HS-27A (cell line): ENCODE data around the gene RHOF.

Experiments
- DNase-seq: peaks from one replicate; pipeline ENCODE4 v3.0.0-alpha.2; 2012; ENCODE audit warnings: low read depth, missing footprints

The RHOF gene

DNA sequence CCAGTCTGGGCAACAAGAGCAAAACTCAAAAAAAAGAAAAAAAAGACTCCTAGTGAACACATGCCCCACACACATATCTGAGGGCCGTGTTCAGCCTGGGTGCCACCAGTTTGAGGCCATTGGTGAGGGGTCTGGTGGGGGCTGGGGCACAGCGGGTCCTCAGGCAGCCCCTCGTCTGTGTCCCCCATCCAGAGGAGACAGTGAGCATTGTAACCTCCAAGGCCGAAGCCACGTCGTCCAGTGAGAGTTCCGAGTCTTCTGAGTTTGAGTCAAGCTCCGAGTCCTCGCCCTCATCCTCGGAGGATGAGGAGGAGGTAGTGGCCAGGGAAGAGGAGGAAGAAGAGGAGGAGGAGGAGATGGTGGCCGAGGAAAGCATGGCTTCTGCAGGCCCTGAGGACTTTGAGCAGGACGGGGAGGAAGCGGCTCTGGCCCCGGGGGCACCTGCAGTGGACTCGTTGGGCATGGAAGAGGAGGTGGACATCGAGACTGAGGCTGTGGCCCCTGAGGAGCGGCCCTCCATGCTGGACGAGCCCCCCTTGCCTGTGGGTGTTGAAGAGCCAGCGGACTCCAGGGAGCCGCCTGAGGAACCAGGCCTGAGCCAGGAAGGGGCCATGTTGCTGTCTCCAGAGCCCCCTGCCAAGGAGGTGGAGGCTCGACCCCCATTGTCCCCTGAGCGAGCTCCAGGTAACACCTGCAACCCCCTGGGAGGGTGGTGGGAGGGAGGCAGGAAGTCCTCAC, 25.9 kb upstream of the RHOF start:
- DNase-seq = no peak

DNA sequence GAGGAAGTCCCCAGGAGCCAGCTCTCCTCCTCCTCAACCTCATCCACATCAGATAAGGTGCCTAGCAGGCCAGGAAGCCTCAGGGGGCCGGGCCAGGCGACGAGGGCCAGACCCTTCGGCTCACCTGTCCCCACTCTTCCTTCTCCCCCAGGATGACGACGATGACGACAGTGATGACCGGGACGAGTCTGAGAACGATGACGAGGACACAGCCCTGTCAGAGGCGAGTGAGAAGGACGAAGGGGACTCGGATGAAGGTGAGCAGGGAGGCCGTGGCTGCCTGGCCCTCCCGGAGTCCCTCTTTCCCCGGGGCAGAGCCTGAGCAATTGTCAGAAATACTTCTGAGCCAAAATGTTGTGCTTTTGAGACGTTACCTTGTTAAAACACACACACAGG, 24.2 kb upstream of the RHOF start:
- no peak for DNase-seq

- DNase-seq = no peak
Measured at GRCh38 chr12:121816925-121817647, 23.6 kb upstream of the RHOF start.

GRCh38 chr12:121815263-121815662, 21.8 kb upstream of the RHOF start:
- DNase-seq = no peak

DNA sequence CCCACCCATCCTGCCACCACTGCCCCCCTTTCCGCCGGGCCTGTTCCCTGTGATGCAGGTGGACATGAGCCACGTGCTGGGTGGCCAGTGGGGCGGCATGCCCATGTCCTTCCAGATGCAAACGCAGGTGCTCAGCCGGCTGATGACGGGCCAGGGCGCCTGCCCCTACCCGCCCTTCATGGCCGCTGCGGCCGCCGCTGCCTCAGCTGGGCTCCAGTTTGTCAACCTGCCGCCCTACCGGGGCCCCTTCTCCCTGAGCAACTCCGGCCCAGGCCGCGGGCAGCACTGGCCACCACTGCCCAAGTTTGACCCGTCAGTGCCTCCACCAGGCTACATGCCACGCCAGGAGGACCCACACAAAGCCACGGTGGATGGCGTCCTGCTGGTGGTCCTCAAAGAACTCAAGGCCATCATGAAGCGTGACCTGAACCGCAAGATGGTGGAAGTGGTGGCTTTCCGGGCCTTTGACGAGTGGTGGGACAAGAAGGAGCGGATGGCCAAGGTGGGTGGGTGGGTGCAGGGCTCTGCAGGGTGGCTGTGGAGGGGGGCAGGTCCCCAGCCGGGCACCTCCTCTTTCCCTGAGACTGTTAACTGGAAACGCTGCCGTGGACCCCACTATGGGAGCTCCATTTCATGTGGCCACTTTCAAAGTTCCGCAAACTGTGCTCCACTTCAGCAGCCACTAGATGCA, 21.1 kb upstream of the RHOF start:
- no peak for DNase-seq

DNA sequence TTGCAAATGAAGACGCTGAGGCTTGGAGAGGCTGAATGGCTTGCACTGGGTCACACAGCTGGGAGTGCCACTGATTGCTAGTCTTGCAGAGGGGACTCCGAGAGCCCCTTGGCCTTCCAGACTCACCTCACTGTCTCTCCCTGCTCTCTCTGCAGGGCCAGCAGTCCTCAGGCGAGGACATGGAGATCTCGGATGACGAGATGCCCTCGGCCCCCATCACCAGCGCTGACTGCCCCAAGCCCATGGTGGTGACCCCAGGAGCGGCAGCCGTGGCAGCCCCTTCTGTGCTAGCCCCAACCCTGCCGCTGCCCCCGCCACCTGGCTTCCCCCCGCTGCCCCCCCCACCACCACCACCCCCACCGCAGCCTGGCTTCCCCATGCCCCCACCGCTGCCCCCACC, 20.5 kb upstream of the RHOF start:
- no peak for DNase-seq

GRCh38 chr12:121812921-121813896, 19.7 kb upstream of the RHOF start:
- DNase-seq = no peak

- no peak for DNase-seq
Measured at GRCh38 chr12:121812320-121812871, 18.9 kb upstream of the RHOF start.

DNA sequence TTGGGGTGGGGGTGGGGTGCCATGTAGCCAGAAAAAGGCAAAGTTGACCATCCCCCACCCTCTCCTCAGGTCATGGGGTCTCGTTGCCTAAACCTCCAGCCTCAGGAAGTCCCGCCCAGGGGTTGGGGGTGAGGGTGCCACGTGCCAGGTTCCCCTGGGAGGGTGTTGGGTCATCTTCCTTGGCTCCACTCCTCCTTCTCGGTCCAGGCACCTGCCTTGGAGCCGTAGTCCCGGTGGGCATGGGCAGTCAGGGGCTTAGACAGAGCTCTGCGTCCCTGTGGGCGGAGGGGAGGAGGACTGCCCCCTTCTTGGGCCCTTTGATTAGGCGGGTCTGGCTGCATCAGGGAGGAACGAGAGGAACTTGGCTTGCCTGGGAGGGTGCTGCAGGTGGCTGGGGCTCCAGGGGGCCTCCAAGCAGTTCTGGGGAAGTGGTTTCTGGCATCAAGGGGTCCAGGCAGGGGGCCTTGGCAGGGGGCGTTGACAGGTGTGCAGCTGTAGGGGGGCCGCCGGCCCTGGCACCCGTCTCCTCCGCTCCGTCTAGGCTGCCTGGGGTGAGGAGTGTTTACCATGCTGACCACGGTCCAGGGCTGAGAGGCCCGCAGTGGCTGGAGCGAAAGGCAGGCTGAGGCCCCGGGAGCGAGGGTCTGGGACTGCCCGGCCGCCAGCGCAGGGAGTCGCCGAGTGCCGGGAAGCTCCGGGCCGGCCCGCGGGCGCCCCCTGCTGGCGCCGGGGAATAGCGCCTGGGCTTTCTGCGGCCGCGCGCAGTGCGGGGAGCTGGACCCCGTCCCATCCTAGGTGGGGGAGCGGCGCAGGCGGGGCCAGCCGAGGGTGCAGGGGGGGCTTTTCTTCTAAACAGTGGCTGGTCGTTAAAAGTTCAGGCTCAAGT, 18.2 kb upstream of the RHOF start:
- no peak for DNase-seq

DNA sequence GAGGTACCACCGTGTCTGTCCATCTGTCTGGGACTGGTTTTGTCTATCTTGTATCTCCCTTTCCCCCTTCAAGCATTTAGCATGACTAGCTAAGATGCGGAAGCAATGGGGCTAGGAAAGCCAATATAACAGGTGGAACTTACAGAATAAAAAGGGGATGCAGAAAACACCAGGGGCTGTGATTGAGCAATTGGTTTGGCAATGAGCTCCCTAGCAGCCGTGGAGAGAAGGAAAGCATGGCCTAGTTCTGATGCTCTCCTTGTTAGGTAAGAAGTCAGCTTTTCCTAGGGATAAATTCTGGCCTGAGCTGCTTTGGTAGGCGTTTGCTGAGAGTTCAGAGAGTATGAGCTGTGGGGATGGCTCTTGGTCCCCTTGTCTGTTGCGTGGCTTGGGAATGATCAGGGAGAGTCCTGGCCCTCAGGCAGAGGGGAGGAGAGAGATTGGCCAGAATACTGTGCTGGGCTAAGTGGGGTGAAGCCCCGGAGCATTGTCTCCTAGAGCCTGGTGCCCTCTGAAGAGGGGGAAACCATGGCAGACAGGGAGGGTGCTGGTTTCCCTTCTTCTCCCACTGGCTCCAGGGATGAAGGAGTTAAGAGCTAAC, 17.4 kb upstream of the RHOF start:
- no peak for DNase-seq

DNA sequence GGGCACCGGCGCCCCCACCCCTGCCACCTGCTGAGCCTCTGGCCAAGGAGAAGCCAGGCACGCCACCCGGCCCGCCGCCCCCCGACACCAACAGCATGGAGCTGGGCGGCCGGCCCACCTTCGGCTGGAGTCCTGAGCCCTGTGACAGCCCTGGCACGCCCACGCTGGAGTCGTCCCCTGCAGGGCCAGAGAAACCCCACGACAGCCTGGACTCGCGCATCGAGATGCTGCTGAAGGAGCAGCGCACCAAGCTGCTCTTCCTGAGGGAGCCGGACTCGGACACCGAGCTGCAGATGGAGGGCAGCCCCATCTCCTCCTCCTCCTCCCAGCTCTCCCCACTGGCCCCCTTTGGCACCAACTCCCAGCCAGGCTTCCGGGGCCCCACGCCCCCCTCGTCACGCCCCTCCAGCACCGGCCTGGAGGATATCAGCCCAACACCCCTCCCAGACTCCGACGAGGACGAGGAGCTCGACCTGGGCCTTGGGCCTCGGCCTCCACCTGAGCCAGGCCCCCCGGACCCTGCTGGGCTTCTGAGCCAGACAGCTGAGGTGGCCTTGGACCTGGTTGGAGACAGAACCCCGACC, 16.8 kb upstream of the RHOF start:
- DNase-seq = no peak

DNA sequence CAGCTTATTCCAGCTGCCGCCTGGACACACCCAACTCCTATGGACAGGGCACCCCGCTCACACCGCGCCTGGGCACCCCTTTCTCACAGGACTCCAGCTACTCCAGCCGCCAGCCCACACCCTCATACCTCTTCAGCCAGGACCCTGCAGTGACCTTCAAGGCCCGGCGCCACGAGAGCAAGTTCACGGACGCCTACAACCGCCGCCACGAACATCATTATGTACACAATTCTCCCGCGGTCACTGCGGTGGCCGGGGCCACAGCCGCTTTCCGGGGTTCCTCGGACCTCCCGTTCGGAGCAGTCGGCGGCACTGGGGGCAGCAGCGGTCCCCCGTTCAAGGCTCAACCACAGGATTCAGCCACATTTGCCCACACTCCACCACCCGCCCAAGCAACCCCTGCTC, 16.2 kb upstream of the RHOF start:
- DNase-seq = no peak

DNA sequence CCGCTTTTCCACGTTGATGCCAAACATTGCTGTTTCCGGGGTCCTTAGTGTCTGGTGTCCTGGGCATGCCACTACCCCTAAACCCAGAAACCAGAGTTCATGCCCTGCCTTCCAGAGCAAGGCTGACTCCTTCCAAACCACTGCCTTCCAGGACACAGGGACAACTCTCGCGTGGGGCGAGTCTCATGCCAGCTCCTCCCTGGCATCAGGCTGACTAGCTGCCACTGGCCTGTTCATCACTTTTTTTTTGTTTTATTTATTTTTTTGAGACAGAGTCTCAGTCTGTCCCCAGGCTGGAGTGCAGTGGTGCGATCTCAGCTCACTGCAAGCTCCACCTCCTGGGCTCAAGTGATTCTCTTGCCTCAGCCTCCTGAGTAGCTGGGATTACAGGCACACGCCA, 15.1 kb upstream of the RHOF start:
- DNase-seq = no peak

GRCh38 chr12:121807642-121808347, 14.3 kb upstream of the RHOF start:
- DNase-seq = no peak

DNA sequence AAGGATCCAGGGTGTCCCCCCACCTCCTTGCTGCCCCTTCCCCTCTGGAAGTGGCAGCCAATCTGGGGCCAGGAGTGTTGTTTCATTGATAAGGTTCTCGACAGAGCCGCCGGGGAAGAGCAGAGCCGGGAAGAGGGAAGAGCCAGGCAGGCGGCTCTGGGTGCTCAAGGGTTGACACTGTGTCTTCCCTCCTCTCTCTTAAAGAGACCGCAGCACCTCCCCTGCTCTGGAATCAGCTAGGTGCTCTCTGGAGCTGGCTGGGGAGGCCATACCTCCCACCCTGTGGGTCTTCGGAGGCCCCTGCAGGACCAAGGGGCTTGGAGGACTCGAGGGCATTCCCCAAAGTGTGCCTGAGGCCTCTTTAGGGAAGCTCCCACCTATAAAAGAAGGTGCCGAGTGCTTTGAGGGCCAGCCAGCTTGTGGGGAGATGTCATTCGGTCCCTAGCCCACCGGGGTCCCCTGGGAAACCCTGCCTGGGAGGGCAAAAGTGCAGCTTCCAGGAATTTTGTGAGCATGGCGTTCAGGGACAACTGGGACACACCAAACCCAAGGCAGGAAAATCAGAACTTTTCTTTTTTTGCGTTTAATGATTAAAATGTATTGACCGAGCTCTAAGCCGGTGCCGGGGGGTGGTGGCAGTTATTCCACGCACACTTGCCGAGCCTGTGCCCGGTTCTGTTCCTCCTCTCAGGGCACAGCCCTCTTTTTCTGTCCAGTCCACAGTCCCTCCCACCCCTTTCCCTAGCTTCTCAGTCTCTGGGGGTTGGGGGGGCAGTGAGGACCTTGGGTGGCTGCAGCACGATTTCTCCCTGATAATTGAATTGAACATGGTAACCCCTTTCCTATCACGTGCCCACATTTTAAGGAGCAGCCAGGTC, 13.3 kb upstream of the RHOF start:
- no peak for DNase-seq

GRCh38 chr12:121806009-121806545, 12.6 kb upstream of the RHOF start:
- no peak for DNase-seq

- no peak for DNase-seq
Measured at GRCh38 chr12:121805171-121806008, 11.9 kb upstream of the RHOF start.
